Skeletal muscle tissue (tissue), 4 donors: ENCODE measurements around the gene ARHGEF28. TPM values are rescaled to one million over a fixed set of nuclear protein-coding genes. Genes with fewer than 3 reads are reported as not detected.

ENCODE experiments used
- H3K27ac ChIP-seq: one replicate; pipeline ENCODE4 v1.7.0; 2013; ENCODE audit warnings: mild to moderate bottlenecking, low read depth, low read length, inconsistent platforms
- H3K27me3 ChIP-seq, 3 donors: one replicate each; pipeline ENCODE4 v1.7.0; 2013; ENCODE audit warnings: low read length in 3 of 3; ENCODE audit not compliant: control insufficient read depth in 3 of 3, insufficient read depth in 3 of 3
- H3K36me3 ChIP-seq, 3 donors: one replicate each; pipeline ENCODE4 v1.7.0; 2013; ENCODE audit warnings: low read length in 3 of 3; ENCODE audit not compliant: control insufficient read depth in 3 of 3, insufficient read depth in 3 of 3
- H3K4me1 ChIP-seq, 3 donors: one replicate each; pipeline ENCODE4 v1.7.0; 2013; ENCODE audit warnings: low read length in 3 of 3, mild to moderate bottlenecking in 3 of 3; ENCODE audit not compliant: control insufficient read depth in 3 of 3, insufficient read depth in 3 of 3
- H3K4me3 ChIP-seq, 3 donors: one replicate each; pipeline ENCODE4 v1.7.0; 2013; ENCODE audit warnings: low read length in 3 of 3
- H3K9ac ChIP-seq, 3 donors: one replicate each; pipeline ENCODE4 v1.7.0; 2013; ENCODE audit warnings: low read length in 3 of 3, mild to moderate bottlenecking in 3 of 3, moderate library complexity in 2 of 3, low read depth in 1 of 3
- H3K9me3 ChIP-seq, 3 donors: one replicate each; pipeline ENCODE4 v1.7.0; 2013; ENCODE audit warnings: low read length in 3 of 3; ENCODE audit not compliant: control insufficient read depth in 3 of 3
- total RNA-seq: library from RNA; depleted of rRNA; stranded (reverse); fragments of >200 nt; gene quantifications from one replicate; pipeline ENCODE4 v1.2.3, GENCODE V29; 2014
- donor health status: Osteomylitis.

ARHGEF28 gene
- total RNA-seq, 1 donor from 2014 or later, result 8.4 TPM

DNA sequence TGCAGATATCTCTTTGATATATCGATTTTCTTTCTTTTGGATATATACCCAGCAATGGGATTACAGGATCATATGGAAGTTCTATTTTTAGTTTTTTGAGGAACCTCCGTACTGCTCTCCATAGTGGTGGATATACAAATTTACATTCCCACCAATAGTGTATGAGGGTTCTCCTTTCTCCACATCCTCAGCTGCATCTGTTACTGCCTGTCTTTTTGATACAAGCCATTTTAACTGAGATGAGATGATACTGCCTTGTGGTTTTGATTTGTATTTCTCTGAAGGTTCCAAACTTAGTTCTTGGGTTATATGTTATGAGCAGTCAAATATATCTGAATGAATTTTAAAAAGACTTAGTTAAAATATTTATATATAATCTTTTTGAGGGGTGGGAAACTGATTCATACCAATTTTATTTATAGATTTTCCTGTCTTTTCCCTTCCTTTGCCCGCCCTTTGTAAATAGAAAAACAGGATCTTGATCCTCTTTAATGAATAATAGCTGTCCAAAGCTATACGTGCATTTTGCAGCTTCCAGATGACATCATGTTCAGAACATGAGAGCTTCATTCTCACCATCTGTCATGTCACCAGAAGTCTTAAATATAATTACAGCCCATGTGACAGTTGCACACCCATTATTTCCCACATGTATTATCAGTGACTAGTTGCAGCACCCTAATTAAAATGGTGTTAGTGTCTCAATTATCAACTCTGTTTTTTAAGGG lies 6.2 kb upstream of the ARHGEF28 start:
- no peak overlapping the region for H3K27ac ChIP-seq
- peaks cover 0 to under 1% (median 0%) of the 10 kb centered on the region in 3 donors for H3K4me1 ChIP-seq
- no peaks in the 10 kb centered on the region for H3K36me3 ChIP-seq
- no peaks in the 10 kb centered on the region for H3K27me3 ChIP-seq
- no peaks in the 10 kb centered on the region for H3K9me3 ChIP-seq
- no peak overlapping the region for H3K9ac ChIP-seq
- no peak overlapping the region for H3K4me3 ChIP-seq

DNA sequence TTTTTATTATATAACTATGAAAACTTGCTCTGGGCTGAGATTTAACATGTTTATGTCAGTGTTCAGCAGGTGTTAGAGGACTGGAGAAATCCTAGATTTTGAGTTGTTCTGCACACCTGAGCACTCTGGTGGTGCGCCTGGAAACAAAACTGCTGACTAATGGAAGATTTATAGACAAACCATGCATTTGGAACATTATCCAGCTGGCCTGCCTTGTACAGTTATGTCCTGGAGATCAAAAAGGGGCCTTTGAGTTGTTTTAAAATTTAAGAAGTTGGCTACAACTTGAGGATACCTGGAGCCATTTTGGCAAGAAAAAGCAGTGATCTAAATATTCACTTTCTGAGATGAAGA lies 5.7 kb upstream of the ARHGEF28 start:
- peaks cover 0 to 6% (median 1%) of the 10 kb centered on the region in 3 donors for H3K4me1 ChIP-seq
- H3K9ac ChIP-seq, result no peak overlapping the region
- H3K4me3 ChIP-seq, result no peak overlapping the region
- no peaks in the 10 kb centered on the region for H3K9me3 ChIP-seq
- H3K36me3 ChIP-seq, result no peaks in the 10 kb centered on the region
- H3K27ac ChIP-seq, result no peak overlapping the region
- H3K27me3 ChIP-seq, result no peaks in the 10 kb centered on the region

- Histone ChIP-seq H3K36me3 (no peaks in the 10 kb centered on the region), H3K4me3 (no peak overlapping the region), H3K27ac (no peak overlapping the region), H3K27me3 (no peaks in the 10 kb centered on the region), H3K4me1 (peaks cover 5 to 18% (median 6%) of the 10 kb centered on the region in 3 donors), H3K9ac (no peak overlapping the region), H3K9me3 (no peaks in the 10 kb centered on the region)
Observed at GRCh38 chr5:73623060-73623459, 2.9 kb upstream of the ARHGEF28 start.

DNA sequence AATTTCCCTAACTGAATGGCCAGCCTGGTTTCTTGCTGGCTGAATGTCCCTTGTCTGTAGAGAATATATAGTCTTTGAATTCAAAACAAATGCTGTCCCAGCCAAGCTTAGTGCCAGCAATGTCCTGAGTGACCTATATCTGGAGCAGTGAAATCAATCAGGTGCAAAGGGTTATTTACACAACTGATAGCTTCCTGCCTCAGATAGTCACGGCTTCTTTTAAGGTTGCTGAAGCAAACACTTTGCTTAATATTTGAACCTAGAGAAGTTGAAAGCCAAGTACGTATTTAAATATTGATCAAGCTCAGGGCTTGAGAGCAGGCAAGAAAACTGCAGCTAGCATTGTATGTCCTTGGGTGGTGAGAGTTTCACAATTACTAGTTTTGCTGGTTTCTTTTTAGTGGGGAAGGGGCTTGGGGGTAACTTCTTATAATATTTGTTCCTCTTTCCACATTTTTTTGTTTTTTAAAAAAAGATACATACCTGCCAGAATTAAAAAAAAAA lies 2.0 kb upstream of the ARHGEF28 start:
- Histone ChIP-seq H3K4me3 (no peak overlapping the region), H3K4me1 (peaks cover 5 to 18% (median 6%) of the 10 kb centered on the region in 3 donors), H3K9me3 (no peaks in the 10 kb centered on the region), H3K27me3 (no peaks in the 10 kb centered on the region), H3K36me3 (no peaks in the 10 kb centered on the region), H3K9ac (no peak overlapping the region), H3K27ac (no peak overlapping the region)

DNA sequence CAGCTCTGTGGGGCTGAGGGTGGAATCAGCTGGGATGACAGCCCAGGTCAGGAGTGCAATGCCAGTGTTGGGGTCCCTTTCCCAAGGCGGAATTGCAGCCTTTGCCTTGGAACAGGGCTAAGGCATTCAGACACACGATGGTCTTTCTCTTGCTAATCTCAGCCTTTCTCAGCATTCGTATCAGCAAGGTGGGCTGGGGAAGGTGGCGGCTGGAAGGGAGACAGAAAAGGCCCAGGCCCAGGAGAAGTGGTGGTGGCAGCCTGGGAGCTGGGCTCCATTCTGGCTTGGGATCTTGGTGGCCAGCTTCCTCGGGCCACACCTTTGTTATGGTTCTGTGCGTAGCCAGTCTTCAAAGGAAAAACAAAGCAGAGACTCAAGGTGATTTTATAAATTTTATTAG lies 1.1 kb upstream of the ARHGEF28 start:
- Histone ChIP-seq H3K27ac (no peak overlapping the region), H3K4me3 (no peak overlapping the region), H3K4me1 (peaks cover 5 to 18% (median 6%) of the 10 kb centered on the region in 3 donors), H3K27me3 (no peaks in the 10 kb centered on the region), H3K36me3 (no peaks in the 10 kb centered on the region), H3K9ac (no peak overlapping the region), H3K9me3 (no peaks in the 10 kb centered on the region)

DNA sequence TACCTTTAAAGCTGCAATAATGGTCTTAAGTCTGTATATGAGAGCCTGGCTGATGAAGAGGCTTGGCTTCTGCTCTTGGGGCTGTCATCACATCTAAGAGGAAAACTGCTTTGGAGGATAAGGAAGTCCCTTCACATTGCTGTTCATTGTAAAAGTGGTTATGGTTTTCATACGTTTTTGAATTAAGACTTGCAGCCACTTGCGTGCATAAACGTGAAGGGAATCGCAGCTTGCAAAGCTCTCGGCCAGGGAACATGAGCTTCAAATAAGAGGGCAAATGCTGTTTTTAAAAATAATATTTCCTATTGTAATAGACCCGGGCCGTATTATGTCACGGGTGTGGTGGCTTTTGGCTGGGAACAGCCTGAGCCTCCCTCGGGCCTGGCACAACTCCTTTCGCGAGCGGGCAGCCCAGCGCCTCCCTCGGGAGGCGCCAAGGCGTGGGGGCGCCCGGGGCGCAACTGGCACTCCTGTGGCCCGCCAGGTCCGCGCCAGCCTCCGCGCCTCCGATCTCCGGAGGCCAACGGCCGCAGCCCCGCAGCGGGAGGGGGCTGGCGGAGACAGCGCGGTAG lies 538 bp upstream of the ARHGEF28 start:
- peak overlapping the region; percentile 69 for H3K27ac ChIP-seq
- H3K9me3 ChIP-seq, result no peaks in the 10 kb centered on the region
- peaks cover 5 to 18% (median 6%) of the 10 kb centered on the region in 3 donors for H3K4me1 ChIP-seq
- no peaks in the 10 kb centered on the region for H3K36me3 ChIP-seq
- no peaks in the 10 kb centered on the region for H3K27me3 ChIP-seq
- H3K9ac ChIP-seq, result peak overlapping the region; percentile 27 to 80 (median 61)
- H3K4me3 ChIP-seq, result peak overlapping the region; percentile 52 to 71 (median 64)

DNA sequence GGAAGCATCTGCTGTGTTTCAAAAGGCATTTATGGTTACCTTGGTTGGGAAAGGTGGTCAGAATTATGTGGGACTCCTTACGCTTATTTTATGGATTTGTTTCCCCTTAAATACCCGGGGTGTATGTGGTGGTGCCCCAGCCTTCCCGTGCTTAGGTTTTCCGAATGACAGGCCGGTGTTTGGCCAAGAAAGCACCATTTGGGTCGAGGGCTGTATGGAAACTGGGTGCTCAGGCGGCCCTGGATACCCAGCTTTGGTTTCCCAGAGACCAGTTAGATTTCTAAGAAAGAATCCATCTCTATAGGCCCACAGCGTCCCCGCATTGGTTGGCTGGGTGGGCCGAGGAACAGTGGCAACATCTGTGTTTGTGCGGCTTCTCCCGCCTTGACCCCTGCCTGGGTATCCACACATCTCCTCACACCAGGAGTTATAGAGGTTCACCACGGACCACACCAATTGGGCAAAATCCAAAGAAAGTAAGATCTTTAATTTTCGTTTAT lies 868 bp downstream of the ARHGEF28 start:
- Histone ChIP-seq H3K4me3 (peak overlapping the region; percentile 67 to 79 (median 75)), H3K4me1 (peaks cover 5 to 18% (median 6%) of the 10 kb centered on the region in 3 donors), H3K27me3 (no peaks in the 10 kb centered on the region), H3K9me3 (no peaks in the 10 kb centered on the region), H3K27ac (no peak overlapping the region), H3K9ac (peak overlapping the region in 2 of 3 donors; percentile 63 to 74), H3K36me3 (no peaks in the 10 kb centered on the region)

DNA sequence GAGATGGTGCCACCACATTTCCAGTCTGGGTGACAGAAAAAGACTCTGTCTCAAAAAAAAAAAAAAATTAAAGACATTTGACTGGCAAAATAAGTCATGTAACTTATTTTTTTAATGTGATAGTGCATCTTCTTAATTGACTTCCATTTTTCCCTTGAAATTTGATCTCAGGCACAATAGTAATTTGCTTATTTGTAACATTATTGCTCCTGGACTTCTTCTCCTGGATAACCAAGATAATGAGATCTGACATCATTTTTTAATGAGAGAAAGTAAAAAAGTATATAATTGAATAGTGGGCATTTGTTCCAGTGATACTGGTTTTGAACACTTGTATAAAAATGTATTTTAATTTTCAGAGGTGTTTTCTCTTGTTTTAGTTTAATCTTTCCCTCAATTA lies 3.5 kb downstream of the ARHGEF28 start:
- H3K4me1 ChIP-seq, result peaks cover 5 to 18% (median 6%) of the 10 kb centered on the region in 3 donors
- H3K36me3 ChIP-seq, result no peaks in the 10 kb centered on the region
- H3K4me3 ChIP-seq, result no peak overlapping the region
- no peaks in the 10 kb centered on the region for H3K9me3 ChIP-seq
- no peak overlapping the region for H3K27ac ChIP-seq
- H3K9ac ChIP-seq, result no peak overlapping the region
- H3K27me3 ChIP-seq, result no peaks in the 10 kb centered on the region

- no peaks in the 10 kb centered on the region for H3K36me3 ChIP-seq
- no peak overlapping the region for H3K27ac ChIP-seq
- no peak overlapping the region for H3K4me3 ChIP-seq
- no peak overlapping the region for H3K9ac ChIP-seq
- no peaks in the 10 kb centered on the region for H3K9me3 ChIP-seq
- peaks cover 2 to 11% (median 6%) of the 10 kb centered on the region in 3 donors for H3K4me1 ChIP-seq
- H3K27me3 ChIP-seq, result no peaks in the 10 kb centered on the region
Observed at GRCh38 chr5:73630765-73631164, 4.8 kb downstream of the ARHGEF28 start.

DNA sequence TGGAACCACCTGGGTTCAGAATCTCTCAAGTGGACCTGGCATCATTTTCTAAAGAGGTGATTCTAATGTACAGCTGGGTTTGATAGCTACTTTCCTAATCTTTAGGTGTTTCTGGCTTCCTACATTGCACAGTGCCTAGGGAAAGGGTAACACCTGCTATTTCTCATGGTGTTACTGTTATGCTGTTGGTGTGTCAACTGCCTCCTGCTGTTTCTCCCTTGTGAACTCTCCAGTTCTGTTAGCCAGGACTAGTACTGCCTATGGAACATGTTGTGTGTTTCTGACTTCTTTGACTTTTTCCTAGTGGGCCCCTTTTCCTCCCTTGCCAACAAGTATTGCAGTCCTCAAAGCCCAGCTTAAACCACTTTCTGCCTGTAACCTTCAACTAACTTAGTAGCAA lies 5.5 kb downstream of the ARHGEF28 start:
- peaks cover 2 to 7% (median 2%) of the 10 kb centered on the region in 3 donors for H3K4me1 ChIP-seq
- H3K9ac ChIP-seq, result no peak overlapping the region
- H3K27me3 ChIP-seq, result no peaks in the 10 kb centered on the region
- H3K36me3 ChIP-seq, result no peaks in the 10 kb centered on the region
- no peaks in the 10 kb centered on the region for H3K9me3 ChIP-seq
- no peak overlapping the region for H3K27ac ChIP-seq
- H3K4me3 ChIP-seq, result no peak overlapping the region
